Measurements from ENCODE around the gene NR3C1.

The NR3C1 gene

DNA sequence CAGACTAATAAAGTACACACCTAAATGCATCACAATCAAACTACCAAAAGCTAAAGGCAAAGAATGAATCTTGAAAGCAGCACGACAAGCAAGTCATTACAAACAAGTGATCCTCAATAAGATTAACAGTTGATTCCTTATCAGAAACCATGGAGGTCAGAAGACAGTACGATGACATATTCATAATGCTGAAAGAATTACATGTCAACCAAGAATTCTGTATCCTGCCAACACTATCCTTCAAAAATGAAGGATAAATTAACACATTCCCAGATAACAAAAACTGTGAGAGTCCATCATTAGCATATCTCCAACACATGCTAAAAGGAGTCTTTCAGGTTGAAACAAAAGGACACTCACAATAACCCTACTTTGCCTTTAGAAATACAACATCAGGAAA lies 39.4 kb downstream of the NR3C1 start:
- DNase-seq (ENCODE audit: low read depth), result no peak
- H3K4me3 ChIP-seq (ENCODE audit: low read length), result no peak overlapping the region
- TF ChIP-seq, protein P1, sequence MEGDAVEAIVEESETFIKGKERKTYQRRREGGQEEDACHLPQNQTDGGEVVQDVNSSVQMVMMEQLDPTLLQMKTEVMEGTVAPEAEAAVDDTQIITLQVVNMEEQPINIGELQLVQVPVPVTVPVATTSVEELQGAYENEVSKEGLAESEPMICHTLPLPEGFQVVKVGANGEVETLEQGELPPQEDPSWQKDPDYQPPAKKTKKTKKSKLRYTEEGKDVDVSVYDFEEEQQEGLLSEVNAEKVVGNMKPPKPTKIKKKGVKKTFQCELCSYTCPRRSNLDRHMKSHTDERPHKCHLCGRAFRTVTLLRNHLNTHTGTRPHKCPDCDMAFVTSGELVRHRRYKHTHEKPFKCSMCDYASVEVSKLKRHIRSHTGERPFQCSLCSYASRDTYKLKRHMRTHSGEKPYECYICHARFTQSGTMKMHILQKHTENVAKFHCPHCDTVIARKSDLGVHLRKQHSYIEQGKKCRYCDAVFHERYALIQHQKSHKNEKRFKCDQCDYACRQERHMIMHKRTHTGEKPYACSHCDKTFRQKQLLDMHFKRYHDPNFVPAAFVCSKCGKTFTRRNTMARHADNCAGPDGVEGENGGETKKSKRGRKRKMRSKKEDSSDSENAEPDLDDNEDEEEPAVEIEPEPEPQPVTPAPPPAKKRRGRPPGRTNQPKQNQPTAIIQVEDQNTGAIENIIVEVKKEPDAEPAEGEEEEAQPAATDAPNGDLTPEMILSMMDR (conservative IDR thresholded peaks at IDR 0.05; ENCODE audit: low read length), result no peak

- no peak overlapping the region for H3K4me3 ChIP-seq (ENCODE audit: low read length)
- TF ChIP-seq, protein P1 (conservative IDR thresholded peaks at IDR 0.05; ENCODE audit: low read length), result no peak
- DNase-seq (ENCODE audit: low read depth), result no peak
Observed at GRCh38 chr5:143362664-143363227, 40.7 kb downstream of the NR3C1 start.

GRCh38 chr5:143361438-143361837 lies 42.0 kb downstream of the NR3C1 start:
- H3K4me3 ChIP-seq (ENCODE audit: low read length), result no peak overlapping the region
- TF ChIP-seq, protein P1 (conservative IDR thresholded peaks at IDR 0.05; ENCODE audit: low read length), result no peak
- no peak for DNase-seq (ENCODE audit: low read depth)

- DNase-seq (ENCODE audit: low read depth), result no peak
- TF ChIP-seq, protein P1 (conservative IDR thresholded peaks at IDR 0.05; ENCODE audit: low read length), result no peak
- H3K4me3 ChIP-seq (ENCODE audit: low read length), result no peak overlapping the region
Observed at GRCh38 chr5:143360755-143361154, 42.7 kb downstream of the NR3C1 start.

DNA sequence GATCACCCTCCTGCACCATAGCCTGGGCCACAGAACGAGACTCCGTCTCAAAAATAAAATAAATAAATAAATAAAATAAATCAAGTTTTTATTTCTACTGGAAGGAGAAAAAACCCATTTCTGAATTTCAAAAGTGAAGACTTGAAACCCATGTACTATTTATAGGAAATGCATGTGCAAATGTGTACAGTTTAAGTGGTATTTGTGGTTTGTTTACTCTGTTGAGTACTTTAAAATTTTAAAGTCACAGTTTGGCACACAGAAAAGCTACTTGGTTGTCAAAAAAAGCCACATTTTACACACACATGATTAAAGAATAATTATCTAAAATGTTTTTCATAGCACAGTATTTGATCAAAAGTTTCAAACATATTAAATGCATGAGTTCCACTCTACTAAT lies 43.6 kb downstream of the NR3C1 start:
- H3K4me3 ChIP-seq (ENCODE audit: low read length), result no peak overlapping the region
- TF ChIP-seq, protein P1 (conservative IDR thresholded peaks at IDR 0.05; ENCODE audit: low read length), result no peak
- no peak for DNase-seq (ENCODE audit: low read depth)

DNA sequence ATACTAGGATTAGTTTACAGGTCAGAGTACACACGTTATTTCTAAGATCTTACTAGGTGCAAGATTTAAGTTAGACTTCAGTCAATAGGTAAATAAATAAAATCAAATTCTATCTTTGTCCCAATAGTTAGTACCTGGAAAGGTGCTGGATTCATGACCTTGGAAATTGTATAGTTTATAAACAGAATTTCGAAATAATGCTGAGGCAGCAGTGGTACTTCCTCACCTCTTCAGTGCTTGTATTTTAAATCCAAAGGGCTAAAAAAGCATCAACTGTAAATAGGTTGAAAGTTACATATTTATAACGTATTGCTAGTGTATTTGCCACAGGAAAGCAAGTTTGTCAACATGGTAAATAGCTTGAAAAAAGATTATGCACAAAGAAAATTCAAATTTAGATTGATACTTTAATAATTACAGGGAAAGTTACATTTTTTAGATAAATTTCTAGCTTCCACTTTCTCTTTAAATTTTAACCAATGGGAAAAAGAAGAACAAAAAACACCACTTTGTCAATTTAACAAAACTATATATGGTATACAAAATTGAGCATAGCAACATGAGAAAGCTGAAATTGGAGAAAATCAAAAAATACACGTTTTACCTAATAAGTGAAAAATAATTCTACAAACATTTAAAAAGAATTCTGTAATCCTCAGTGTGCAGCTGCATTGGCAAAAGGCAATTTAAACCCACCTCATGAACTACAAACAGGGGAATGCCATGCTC lies 46.5 kb downstream of the NR3C1 start:
- TF ChIP-seq, protein P1 (conservative IDR thresholded peaks at IDR 0.05; ENCODE audit: low read length), result no peak
- no peak overlapping the region for H3K4me3 ChIP-seq (ENCODE audit: low read length)
- DNase-seq (ENCODE audit: low read depth), result no peak

- TF ChIP-seq, protein P1 (conservative IDR thresholded peaks at IDR 0.05; ENCODE audit: low read length), result no peak
- DNase-seq (ENCODE audit: low read depth), result peak; percentile 92
- H3K4me3 ChIP-seq (ENCODE audit: low read length), result no peak overlapping the region
Observed at GRCh38 chr5:143355710-143356109, 47.8 kb downstream of the NR3C1 start.
